WTC11 (cell line): ENCODE measurements around the gene PRELID3B. TPM values are rescaled to one million over a fixed set of nuclear protein-coding genes. Genes with fewer than 3 reads are reported as not detected.

Experiments
- ATAC-seq: fragments of 200-7000 bp; cut with Tn5 transposase; 2 replicates; pipeline ENCODE4 v1.10.0; 2021; ENCODE audit warnings: mild to moderate bottlenecking, moderate library complexity
- CTCF ChIA-PET: fragments of 300-600 bp; sonication (Branson Sonifier 250); formaldehyde crosslinking; loops from one replicate; lab custom pipeline; 2021; ENCODE audit warnings: antibody characterized with exemption; lab: Charles Lee
- POLR2A ChIA-PET: fragments of 350-600 bp; sonication (Branson Sonifier 250); formaldehyde crosslinking; loops from one replicate; lab custom pipeline; 2021; ENCODE audit warnings: antibody characterized with exemption; lab: Charles Lee
- DNase-seq: peaks from one replicate; pipeline ENCODE4 v3.0.0; 2021; ENCODE audit warnings: low spot score
- H3K27ac Mint-ChIP-seq: 2 replicates; pipeline ENCODE4 v1.8.0; 2021; ENCODE audit warnings: mixed read lengths
- H3K27me3 Mint-ChIP-seq: 2 replicates; pipeline ENCODE4 v1.8.0; 2021; ENCODE audit warnings: low read depth, mild to moderate bottlenecking, moderate library complexity, mixed read lengths
- H3K36me3 Mint-ChIP-seq: 2 replicates; pipeline ENCODE4 v1.8.0; 2021; ENCODE audit warnings: mixed read lengths
- H3K4me1 Mint-ChIP-seq: 2 replicates; pipeline ENCODE4 v1.8.0; 2022; ENCODE audit warnings: mixed read lengths
- H3K4me3 Mint-ChIP-seq: 2 replicates; pipeline ENCODE4 v1.8.0; 2021; ENCODE audit warnings: mild to moderate bottlenecking, moderate library complexity, mixed read lengths
- H3K9me3 Mint-ChIP-seq: 2 replicates; pipeline ENCODE4 v1.8.0; 2021; ENCODE audit warnings: mixed read lengths
- ATF6 ChIP-seq: sonication (generic); formaldehyde crosslinking; IDR thresholded peaks from 2 replicates; pipeline ENCODE4 v1.8.1; 2023; ENCODE audit warnings: mild to moderate bottlenecking, missing genetic modification reagents
- CREB1 ChIP-seq: sonication (generic); formaldehyde crosslinking; IDR thresholded peaks from 2 replicates; pipeline ENCODE4 v1.8.0; 2023; ENCODE audit warnings: mild to moderate bottlenecking, missing genetic modification reagents
- E2F4 ChIP-seq: sonication (generic); formaldehyde crosslinking; IDR thresholded peaks from 2 replicates; pipeline ENCODE4 v1.8.1; 2022; ENCODE audit warnings: low read depth, mild to moderate bottlenecking, moderate library complexity, missing genetic modification reagents, borderline replicate concordance
- E2F5 ChIP-seq: sonication (generic); formaldehyde crosslinking; IDR thresholded peaks from 2 replicates; pipeline ENCODE4 v1.8.1; 2022; ENCODE audit warnings: mild to moderate bottlenecking, moderate library complexity, missing genetic modification reagents
- ELF4 ChIP-seq: sonication (generic); formaldehyde crosslinking; IDR thresholded peaks from 2 replicates; pipeline ENCODE4 v1.8.1; 2022; ENCODE audit warnings: low read depth, mild to moderate bottlenecking, moderate library complexity, missing genetic modification reagents
- FOXP1 ChIP-seq: sonication (generic); formaldehyde crosslinking; IDR thresholded peaks from 2 replicates; pipeline ENCODE4 v1.8.0; 2022; ENCODE audit warnings: missing genetic modification reagents, mild to moderate bottlenecking, moderate library complexity, borderline replicate concordance
- GABPB1 ChIP-seq: sonication (generic); formaldehyde crosslinking; IDR thresholded peaks from 2 replicates; pipeline ENCODE4 v1.8.1; 2023; ENCODE audit warnings: mild to moderate bottlenecking, missing genetic modification reagents
- IRF2 ChIP-seq: sonication (generic); formaldehyde crosslinking; IDR thresholded peaks from 2 replicates; pipeline ENCODE4 v1.8.0; 2022; ENCODE audit warnings: low read depth, missing genetic modification reagents, borderline replicate concordance
- JUN ChIP-seq: sonication (generic); formaldehyde crosslinking; IDR thresholded peaks from 2 replicates; pipeline ENCODE4 v1.8.0; 2023; ENCODE audit warnings: mild to moderate bottlenecking, missing genetic modification reagents
- MXD4 ChIP-seq: fragments of 250-450 bp; sonication (Bioruptor Pico); IDR thresholded peaks from 2 replicates; pipeline ENCODE4 v1.8.0; 2021; ENCODE audit warnings: mild to moderate bottlenecking, moderate library complexity, borderline replicate concordance
- NR3C1 ChIP-seq: sonication (generic); formaldehyde crosslinking; conservative IDR thresholded peaks from 2 replicates; pipeline ENCODE4 v1.8.1; 2023; ENCODE audit warnings: low read depth, mild to moderate bottlenecking, missing genetic modification reagents
- PREB ChIP-seq: sonication (generic); formaldehyde crosslinking; IDR thresholded peaks from 2 replicates; pipeline ENCODE4 v1.8.1; 2022; ENCODE audit warnings: mild to moderate bottlenecking, missing genetic modification reagents, moderate library complexity, borderline replicate concordance
- PRRX2 ChIP-seq: fragments of 250-450 bp; sonication (Bioruptor Pico); IDR thresholded peaks from 2 replicates; pipeline ENCODE4 v1.8.0; 2021; ENCODE audit warnings: mild to moderate bottlenecking
- SMAD3 ChIP-seq: sonication (generic); formaldehyde crosslinking; IDR thresholded peaks from 2 replicates; pipeline ENCODE4 v1.8.0; 2022; ENCODE audit warnings: missing genetic modification reagents, mild to moderate bottlenecking, borderline replicate concordance
- SP1 ChIP-seq: sonication (generic); formaldehyde crosslinking; conservative IDR thresholded peaks from 2 replicates; pipeline ENCODE4 v1.8.1; 2022; ENCODE audit warnings: missing genetic modification reagents
- TP53 ChIP-seq: sonication (generic); formaldehyde crosslinking; IDR thresholded peaks from 2 replicates; pipeline ENCODE4 v1.8.1; 2023; ENCODE audit warnings: mild to moderate bottlenecking, missing genetic modification reagents
- USF2 ChIP-seq: sonication (generic); formaldehyde crosslinking; IDR thresholded peaks from 2 replicates; pipeline ENCODE4 v1.8.1; 2023; ENCODE audit warnings: mild to moderate bottlenecking, missing genetic modification reagents, moderate library complexity
- ZMAT4 ChIP-seq: fragments of 250-450 bp; sonication (Bioruptor Pico); IDR thresholded peaks from 2 replicates; pipeline ENCODE4 v1.9.0; 2021; ENCODE audit warnings: mild to moderate bottlenecking
- ZNF232 ChIP-seq: sonication (generic); formaldehyde crosslinking; IDR thresholded peaks from 2 replicates; pipeline ENCODE4 v1.8.0; 2022; ENCODE audit warnings: mild to moderate bottlenecking, missing genetic modification reagents
- ZNF425 ChIP-seq: fragments of 250-450 bp; sonication (Bioruptor Pico); conservative IDR thresholded peaks from 2 replicates; pipeline ENCODE4 v1.9.0; 2021; ENCODE audit warnings: mild to moderate bottlenecking
- ZNF512 ChIP-seq: sonication (generic); formaldehyde crosslinking; IDR thresholded peaks from 2 replicates; pipeline ENCODE4 v1.8.1; 2022; ENCODE audit warnings: missing genetic modification reagents, borderline replicate concordance
- ZSCAN18 ChIP-seq: fragments of 250-450 bp; sonication (Bioruptor Pico); IDR thresholded peaks from 2 replicates; pipeline ENCODE4 v2.1.2; 2022; ENCODE audit warnings: mild to moderate bottlenecking, moderate library complexity
- total RNA-seq: library from RNA; stranded (reverse); gene quantifications from 3 replicates; pipeline ENCODE4 v1.2.3, GENCODE V29; 2021

The PRELID3B gene
- total RNA-seq, 1 experiment from 2014 or later: 46.9 TPM

GRCh38 chr20:58994390-58995159 is 48.0 kb downstream of the PRELID3B start (continued):
- no peak for TF ChIP-seq PREB
- TF ChIP-seq ZSCAN18 (CRISPR knock-in tag): no peak
- no peak for TF ChIP-seq NR3C1 (CRISPR knock-in tag)
- no peak for TF ChIP-seq E2F4
- no peak for TF ChIP-seq ZNF512 (CRISPR knock-in tag)
- TF ChIP-seq JUN (CRISPR knock-in tag): no peak
- no peak for TF ChIP-seq ZMAT4 (CRISPR knock-in tag)
- no peak for TF ChIP-seq CREB1 (CRISPR knock-in tag)
- TF ChIP-seq ZNF425 (CRISPR knock-in tag): no peak
- TF ChIP-seq SP1 (CRISPR knock-in tag): no peak

- Mint-ChIP-seq H3K4me1 (no peaks in the 10 kb centered on the region), H3K27ac (no peak overlapping the region), H3K4me3 (no peak overlapping the region), H3K36me3 (peaks cover 75% of the 10 kb centered on the region), H3K9me3 (no peaks in the 10 kb centered on the region), H3K27me3 (no peaks in the 10 kb centered on the region)
- ATAC-seq (no peak), DNase-seq (no peak)
- POLR2A ChIA-PET: interaction anchor here (0.7 to 1.0 kb wide), 3 partner anchors 10 to 71 kb away, joined by 3 to 4 read pairs (median 4); no protein-coding TSS in a partner anchor
- CTCF ChIA-PET: interaction anchor here (0.6 kb wide), 2 partner anchors 118 to 711 kb away, joined by 3 read pairs; no protein-coding TSS in a partner anchor
- TF ChIP-seq FOXP1 (CRISPR knock-in tag) (no peak), ATF6 (CRISPR knock-in tag) (no peak), USF2 (CRISPR knock-in tag) (no peak), TP53 (no peak), SMAD3 (CRISPR knock-in tag) (no peak), ELF4 (CRISPR knock-in tag) (no peak), IRF2 (no peak), MXD4 (CRISPR knock-in tag) (no peak), ZNF232 (CRISPR knock-in tag) (no peak), SP1 (CRISPR knock-in tag) (no peak), E2F5 (no peak), PRRX2 (CRISPR knock-in tag) (no peak), GABPB1 (CRISPR knock-in tag) (no peak)
Observed at GRCh38 chr20:58993332-58994248, 49.0 kb downstream of the PRELID3B start.
